Fibroblast of lung (primary cell): ENCODE results near the gene SLF2. TPM values are rescaled to one million over a fixed set of nuclear protein-coding genes. Genes with fewer than 3 reads are reported as not detected.
A peak's percentile ranks its signal among the peaks of the same experiment; 100 is the strongest.

ENCODE experiments used
- DNase-seq, 2 donors: peaks; one replicate each; pipeline versions ENCODE4 v3.0.0 to v3.0.0-alpha.2; 2010; ENCODE audit warnings: low read depth in 2 of 2
- H2AFZ ChIP-seq: 2 replicates; pipeline ENCODE4 v1.5.1; 2012; ENCODE audit warnings: low read length, control low read depth, inconsistent platforms
- H3K27ac ChIP-seq: 2 replicates; pipeline ENCODE4 v1.5.1; 2011; ENCODE audit warnings: low read length, control low read depth; ENCODE audit not compliant: insufficient read depth
- H3K27me3 ChIP-seq: 2 replicates; pipeline ENCODE4 v1.5.1; 2011; ENCODE audit warnings: mild to moderate bottlenecking, low read length; ENCODE audit not compliant: control insufficient read depth, insufficient read depth
- H3K36me3 ChIP-seq: 2 replicates; pipeline ENCODE4 v1.5.1; 2011; ENCODE audit warnings: low read length; ENCODE audit not compliant: control insufficient read depth, insufficient read depth
- H3K4me1 ChIP-seq: 2 replicates; pipeline ENCODE4 v1.5.1; 2011; ENCODE audit warnings: low read length; ENCODE audit not compliant: control insufficient read depth, insufficient read depth; ENCODE audit errors: extremely low read depth
- H3K4me2 ChIP-seq: 2 replicates; pipeline ENCODE4 v1.5.1; 2011; ENCODE audit warnings: low read length, control low read depth; ENCODE audit not compliant: insufficient read depth; ENCODE audit errors: extremely low read depth
- H3K4me3 ChIP-seq, 4 experiments: fragments of 200-600 bp in 1 of 4; sonication (generic) in 1 of 4; replicated peaks in 1 of 4; 2 replicates each; pipeline ENCODE4 v1.5.1; 2011 to 2016; ENCODE audit warnings: low read length in 4 of 4, low read depth in 3 of 4, mild to moderate bottlenecking in 3 of 4, control low read depth in 2 of 4, inconsistent platforms in 1 of 4, mixed read lengths in 1 of 4; ENCODE audit not compliant: insufficient read depth in 1 of 4; ENCODE audit errors: control extremely low read depth in 1 of 4
- H3K79me2 ChIP-seq: 2 replicates; pipeline ENCODE4 v1.5.1; 2012; ENCODE audit warnings: mild to moderate bottlenecking, low read length, inconsistent platforms; ENCODE audit not compliant: control insufficient read depth, insufficient read depth
- H3K9ac ChIP-seq: 2 replicates; pipeline ENCODE4 v1.5.1; 2011; ENCODE audit warnings: mild to moderate bottlenecking, low read length, control low read depth; ENCODE audit not compliant: insufficient read depth
- H3K9me3 ChIP-seq: 2 replicates; pipeline ENCODE4 v1.5.1; 2012; ENCODE audit warnings: low read depth, low read length; ENCODE audit not compliant: control insufficient read depth, insufficient read depth
- H4K20me1 ChIP-seq: 2 replicates; pipeline ENCODE4 v1.5.1; 2011; ENCODE audit warnings: low read length; ENCODE audit not compliant: control insufficient read depth, insufficient read depth; ENCODE audit errors: extremely low read depth
- CTCF ChIP-seq, 2 donors: IDR thresholded peaks in 1 of 2; conservative IDR thresholded peaks in 1 of 2; 1 replicate in 1 of 2; 2 replicates in 1 of 2; pipeline ENCODE4 v1.5.1; 2011 to 2012; ENCODE audit warnings: low read length in 2 of 2, control low read depth in 1 of 2, inconsistent platforms in 1 of 2, low read depth in 1 of 2, mild to moderate bottlenecking in 1 of 2
- EZH2 ChIP-seq: IDR thresholded peaks from 2 replicates; pipeline ENCODE4 v1.5.1; 2012; ENCODE audit warnings: low read length, control low read depth, mild to moderate bottlenecking; ENCODE audit errors: missing control alignments
- polyA plus RNA-seq, 2 donors: library from polyadenylated mRNA; depleted of rRNA in 1 of 2; stranded (reverse) in 1 of 2; unstranded in 1 of 2; fragments of >200 nt; gene quantifications; 2 replicates each; pipeline ENCODE4 v1.2.1, GENCODE V29; 2011 to 2012; ENCODE audit warnings: missing spikeins in 1 of 2
- total RNA-seq: library from RNA; depleted of rRNA; stranded (reverse); fragments of >200 nt; gene quantifications from 2 replicates; pipeline ENCODE4 v1.2.1, GENCODE V29; 2014

Gene SLF2
- total and polyA plus RNA-seq, 2 donors (not counting 1 experiment from before 2014, with no cell fraction given) = 16.6 to 32.5 TPM

- no peaks in the 10 kb centered on the region for H3K79me2 ChIP-seq
- H3K4me1 ChIP-seq = peaks cover 3% of the 10 kb centered on the region
- no peak overlapping the region for H3K27ac ChIP-seq
These were observed 55.4 kb downstream of the SLF2 start for GRCh38 chr10:100968062-100968736.

GRCh38 chr10:100968863-100969186, 56.1 kb downstream of the SLF2 start:
- Histone ChIP-seq H3K27me3 (no peaks in the 10 kb centered on the region), H3K9me3 (no peaks in the 10 kb centered on the region), H2AFZ (peak overlapping the region; percentile 79), H3K79me2 (no peaks in the 10 kb centered on the region), H3K4me3 (peak overlapping the region; percentile 7 to 68 (median 38)), H3K4me2 (peak overlapping the region; percentile 87), H3K27ac (no peak overlapping the region), H3K4me1 (peaks cover 3% of the 10 kb centered on the region), H4K20me1 (no peaks in the 10 kb centered on the region), H3K36me3 (peaks cover 2% of the 10 kb centered on the region), H3K9ac (no peak overlapping the region)
- no peak for DNase-seq
- TF ChIP-seq EZH2 = no peak
- no peak for TF ChIP-seq CTCF (conservative IDR thresholded peaks at IDR 0.05 in 1 of 2, IDR thresholded peaks at IDR 0.05 in 1 of 2; ENCODE audit: low read depth in 1 of 2, low read length in 2 of 2)

More at GRCh38 chr10:100968062-100968736, 55.4 kb downstream of the SLF2 start:
- no peak overlapping the region for H3K9ac ChIP-seq
- peaks cover 2% of the 10 kb centered on the region for H3K36me3 ChIP-seq
- H3K4me3 ChIP-seq = no peak overlapping the region
- no peak for TF ChIP-seq EZH2
- TF ChIP-seq CTCF (conservative IDR thresholded peaks at IDR 0.05 in 1 of 2, IDR thresholded peaks at IDR 0.05 in 1 of 2; ENCODE audit: low read depth in 1 of 2, low read length in 2 of 2) = no peak
- no peak overlapping the region for H3K4me2 ChIP-seq
- no peaks in the 10 kb centered on the region for H3K9me3 ChIP-seq
- DNase-seq = no peak
- H4K20me1 ChIP-seq = no peaks in the 10 kb centered on the region
- H3K27me3 ChIP-seq = no peaks in the 10 kb centered on the region
- H2AFZ ChIP-seq = no peak overlapping the region

GRCh38 chr10:100969187-100970075, 56.7 kb downstream of the SLF2 start, which contains the start of gene SEMA4G:
Gene SEMA4G, plus strand, starts transcription at chr10:100969504. Its CDS starts 3,409 bp downstream, at chr10:100972913.
- H3K79me2 ChIP-seq = no peaks in the 10 kb centered on the region
- H3K36me3 ChIP-seq = peaks cover 2% of the 10 kb centered on the region
- peak within 1 kb of the TSS; percentile 21 for H3K9ac ChIP-seq
- H3K4me1 ChIP-seq = peaks cover 3% of the 10 kb centered on the region
- peak; percentile 15 to 24 for DNase-seq
- peak within 1 kb of the TSS; percentile 87 for H3K4me2 ChIP-seq
- peak within 1 kb of the TSS; percentile 79 for H2AFZ ChIP-seq
- H3K4me3 ChIP-seq = peak within 1 kb of the TSS; percentile 40 to 68 (median 44)
- TF ChIP-seq CTCF (conservative IDR thresholded peaks at IDR 0.05 in 1 of 2, IDR thresholded peaks at IDR 0.05 in 1 of 2; ENCODE audit: low read depth in 1 of 2, low read length in 2 of 2) (peak; percentile 61 to 77), EZH2 (peak; percentile 20)
- no peaks in the 10 kb centered on the region for H3K27me3 ChIP-seq
- no peaks in the 10 kb centered on the region for H4K20me1 ChIP-seq
- H3K9me3 ChIP-seq = no peaks in the 10 kb centered on the region
- H3K27ac ChIP-seq = no peak within 1 kb of the TSS
